NCI-H2196 treated with DMSO at 0.1 percent for 48 hours (cell line): ENCODE data around the gene DNM3.
A peak's percentile ranks its signal among the peaks of the same experiment; 100 is the strongest.
"Not testable (repeated sequence)": the region's sequence is repeated elsewhere in the genome, so short reads cannot be mapped to it uniquely, and the experiment has no call there.

Experiments used
- DNase-seq: peaks from one replicate; lab custom pipeline; 2025; ENCODE audit not compliant: unreplicated experiment; lab: John Stamatoyannopoulos, UW

Gene DNM3

GRCh38 chr1:172350856-172351255 lies 509.6 kb downstream of the DNM3 start:
- no peak for DNase-seq

DNA sequence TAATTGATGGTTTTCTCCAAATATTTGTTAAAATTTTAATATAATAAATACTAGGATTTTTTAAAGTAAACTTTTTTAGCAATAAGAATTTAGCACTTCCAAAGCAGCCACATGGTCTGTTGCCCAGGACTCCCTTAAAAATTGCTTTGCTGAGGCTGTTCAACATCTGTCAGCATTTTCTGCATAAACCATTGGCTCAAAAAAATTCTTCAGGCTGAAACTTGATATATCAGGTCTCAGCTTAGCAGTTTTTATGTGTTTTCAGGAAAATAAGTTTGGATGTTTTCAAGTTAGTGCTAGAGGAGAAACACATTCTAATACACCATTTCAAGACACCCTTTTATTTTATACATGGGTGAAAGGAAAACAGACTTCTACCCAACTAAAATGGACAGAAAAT lies 510.0 kb downstream of the DNM3 start:
- no peak for DNase-seq

DNA sequence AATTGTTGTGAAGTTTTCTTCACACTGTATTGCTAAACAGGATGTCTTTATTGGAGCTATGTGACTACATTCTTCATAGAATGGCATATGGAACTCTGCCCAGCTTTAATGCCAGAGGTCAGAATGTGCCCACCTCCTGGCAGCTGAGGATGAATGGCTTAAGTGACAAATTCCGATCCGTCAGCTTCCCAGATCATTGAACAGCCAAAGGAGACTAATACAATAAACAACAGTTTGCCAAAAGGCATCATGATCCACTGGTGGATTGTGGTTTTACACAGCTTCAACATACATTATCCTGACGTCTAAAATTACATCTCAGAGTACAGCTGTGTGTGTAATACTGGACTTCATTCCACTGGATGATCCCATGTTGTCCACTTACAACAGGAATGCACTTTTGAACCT lies 510.5 kb downstream of the DNM3 start:
- DNase-seq, result no peak

- DNase-seq, result no peak
Observed at GRCh38 chr1:172352435-172352834, 511.1 kb downstream of the DNM3 start.

- DNase-seq, result no peak
Observed at GRCh38 chr1:172354291-172355274, 513.3 kb downstream of the DNM3 start.

- DNase-seq, result no peak
Observed at GRCh38 chr1:172356620-172357019, 515.3 kb downstream of the DNM3 start.

DNA sequence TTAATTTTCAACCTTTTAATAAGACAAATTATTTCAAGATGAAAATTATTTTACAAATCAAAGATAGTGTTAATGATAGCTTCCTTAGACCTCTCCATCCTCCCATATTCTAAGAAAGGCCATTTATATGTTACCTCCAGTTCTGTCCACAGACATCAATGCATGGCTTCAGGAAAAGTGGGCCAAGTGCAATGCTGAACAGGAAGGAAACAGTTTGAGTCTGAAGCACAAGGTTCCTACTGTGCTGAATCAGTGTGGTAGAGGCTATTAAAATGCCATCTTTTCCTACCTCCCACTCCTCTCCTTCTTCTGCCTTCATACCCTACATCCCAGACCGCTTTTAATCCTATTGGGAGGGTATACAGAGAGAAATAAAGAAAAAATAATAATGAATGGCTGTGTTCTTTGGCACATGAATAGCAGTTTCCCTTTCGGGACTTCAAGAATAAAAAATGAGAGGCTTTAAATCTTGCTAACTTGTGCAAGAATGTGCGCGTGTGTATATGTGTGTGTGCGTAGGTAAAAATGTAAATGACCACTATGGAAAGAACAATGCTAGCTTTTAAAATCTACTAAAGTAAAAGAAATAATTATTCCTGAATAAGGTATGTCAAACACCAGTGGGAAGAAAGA lies 516.6 kb downstream of the DNM3 start:
- no peak for DNase-seq

DNA sequence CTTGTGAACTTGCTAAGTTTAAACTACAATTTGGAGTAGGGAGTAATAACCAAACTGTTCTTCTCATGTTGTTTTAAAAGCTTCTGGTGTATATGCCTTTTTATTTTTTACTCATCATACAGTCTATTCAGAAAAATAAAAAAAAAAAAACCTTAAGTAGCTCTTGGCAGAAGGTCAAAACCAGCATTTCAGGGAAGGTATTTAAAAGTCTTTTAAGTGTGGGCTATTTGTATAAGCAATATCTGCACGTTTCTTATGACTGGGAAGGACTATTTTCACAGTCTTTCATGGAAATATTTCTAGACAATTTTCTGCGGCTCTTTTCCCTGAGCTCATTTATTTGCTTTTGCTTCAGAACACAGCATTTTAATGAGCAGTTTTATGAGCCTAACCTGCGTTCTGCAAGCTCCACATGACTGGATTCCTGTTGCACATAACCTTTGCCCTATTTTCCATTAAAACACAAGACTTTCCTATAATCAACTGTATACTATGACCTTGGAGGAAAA lies 518.2 kb downstream of the DNM3 start:
- peak; percentile 47 for DNase-seq

DNA sequence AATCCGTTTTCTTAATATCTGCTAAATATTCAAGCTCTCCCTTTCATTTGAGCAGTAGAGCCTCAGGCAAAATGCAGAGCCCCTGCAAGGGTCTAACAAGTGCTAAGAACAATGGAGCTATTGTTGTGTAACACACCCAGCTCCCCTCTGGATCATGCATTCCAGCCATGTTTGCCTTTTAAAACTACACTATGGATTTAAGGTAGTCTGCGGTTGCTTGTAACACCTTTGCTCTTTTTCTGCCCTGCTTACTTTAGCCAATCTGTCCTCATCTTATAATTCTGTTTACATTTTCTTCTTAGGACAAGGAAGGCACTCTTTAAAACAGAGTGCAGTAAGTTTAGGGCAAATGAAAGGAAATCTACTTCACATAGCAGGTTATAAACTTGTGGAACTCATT lies 519.2 kb downstream of the DNM3 start:
- no peak for DNase-seq

DNA sequence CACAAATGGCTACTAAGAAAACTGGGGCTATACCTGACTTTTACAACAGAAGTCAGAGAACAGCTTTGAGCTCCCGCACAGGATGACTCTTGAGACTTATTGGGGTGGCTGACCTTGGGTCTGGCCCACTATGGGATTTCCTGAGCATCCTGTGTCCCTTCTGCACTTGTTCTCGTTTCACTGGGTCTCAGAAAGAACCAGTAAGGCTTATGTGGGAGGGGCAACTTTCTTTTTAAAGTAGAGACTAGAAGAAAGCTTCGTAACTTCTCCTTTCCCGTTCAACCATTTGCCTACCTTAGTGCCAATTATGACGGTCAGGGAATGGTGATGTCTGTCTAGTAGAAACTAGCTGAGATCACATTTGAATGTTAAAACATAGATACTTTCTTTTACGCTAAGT lies 519.7 kb downstream of the DNM3 start:
- no peak for DNase-seq

- no peak for DNase-seq
Observed at GRCh38 chr1:172363852-172364251, 522.6 kb downstream of the DNM3 start.

GRCh38 chr1:172371646-172372045 lies 530.3 kb downstream of the DNM3 start:
- DNase-seq, result not testable (repeated sequence)

DNA sequence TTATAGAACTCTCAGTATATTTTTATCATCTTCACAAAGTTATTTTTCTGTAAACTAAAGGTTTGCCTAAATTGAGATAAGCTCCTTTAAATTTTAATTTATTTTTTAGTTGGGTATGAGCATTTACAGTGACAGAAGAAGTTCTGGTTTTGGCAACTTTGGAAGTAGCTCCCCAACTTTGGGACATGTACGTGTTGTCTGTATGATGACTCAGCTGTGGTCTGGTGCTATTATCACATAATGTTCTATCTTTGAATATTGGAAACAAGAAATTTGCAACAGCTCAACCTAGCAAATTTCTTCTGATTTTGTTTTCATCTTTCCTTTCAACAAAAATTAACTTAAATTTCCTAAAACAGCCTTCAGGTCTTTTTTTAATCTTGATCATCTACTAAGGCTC lies 532.6 kb downstream of the DNM3 start:
- DNase-seq, result no peak

DNA sequence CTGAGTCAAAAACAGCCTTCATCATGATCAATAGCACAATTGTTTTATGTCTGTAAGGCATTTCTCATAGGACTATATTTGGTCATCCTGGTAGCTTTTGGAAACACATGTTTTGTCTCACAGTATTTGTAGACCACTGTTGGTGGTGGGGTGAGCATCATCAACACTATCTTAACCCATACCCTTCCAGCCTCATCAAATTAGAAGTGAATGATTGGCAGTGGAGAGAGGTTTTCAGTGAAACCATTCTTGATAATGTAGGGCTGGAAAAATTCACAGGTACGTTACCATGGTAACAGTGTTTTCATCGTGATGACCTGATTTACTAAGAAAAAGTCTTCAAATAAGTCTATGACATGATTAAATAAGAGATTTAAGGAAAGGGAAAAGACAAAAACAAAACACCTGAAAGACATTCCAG lies 533.9 kb downstream of the DNM3 start:
- no peak for DNase-seq

GRCh38 chr1:172376431-172376830 lies 535.1 kb downstream of the DNM3 start:
- DNase-seq, result no peak

- DNase-seq, result no peak
Observed at GRCh38 chr1:172377565-172377964, 536.3 kb downstream of the DNM3 start.

- DNase-seq, result no peak
Observed at GRCh38 chr1:172378109-172378760, 536.9 kb downstream of the DNM3 start.

GRCh38 chr1:172380441-172381244 lies 539.3 kb downstream of the DNM3 start:
- no peak for DNase-seq

GRCh38 chr1:172381946-172382345 lies 540.6 kb downstream of the DNM3 start:
- no peak for DNase-seq

GRCh38 chr1:172382406-172382805 lies 541.1 kb downstream of the DNM3 start:
- DNase-seq, result no peak

- no peak for DNase-seq
Observed at GRCh38 chr1:172382990-172383389, 541.7 kb downstream of the DNM3 start.
